Cerebellar nuclear complex (tissue), 1 donor: ENCODE data around the gene PBX3.

Source experiments
- DNase-seq, 2 experiments: peaks; one replicate each; lab custom pipeline; 2025; lab: John Stamatoyannopoulos, UW

The PBX3 gene

GRCh38 chr9:125906893-125907292 lies 159.7 kb downstream of the PBX3 start:
- DNase-seq, result no peak

DNA sequence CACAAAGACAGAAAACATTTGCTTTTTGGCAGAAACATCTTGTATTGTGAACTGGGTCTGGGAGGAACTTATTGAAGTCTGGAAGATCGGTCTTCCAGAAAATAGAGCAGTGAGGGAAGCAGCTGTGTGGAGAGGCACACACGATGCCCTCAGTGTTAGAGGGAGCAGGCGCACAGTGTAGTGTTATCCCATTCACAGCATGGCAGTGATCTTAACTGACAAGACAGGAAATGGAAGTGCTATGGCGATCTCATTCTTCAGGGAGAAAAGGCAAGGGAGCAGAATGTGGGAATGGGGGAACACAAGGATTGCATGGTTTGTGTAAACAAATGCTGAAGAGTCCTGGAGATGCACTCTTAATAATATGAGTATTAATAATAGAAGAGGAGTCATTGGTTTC lies 161.0 kb downstream of the PBX3 start:
- DNase-seq, result no peak

- DNase-seq, result no peak
These were observed 161.8 kb downstream of the PBX3 start for GRCh38 chr9:125908966-125909365.

DNA sequence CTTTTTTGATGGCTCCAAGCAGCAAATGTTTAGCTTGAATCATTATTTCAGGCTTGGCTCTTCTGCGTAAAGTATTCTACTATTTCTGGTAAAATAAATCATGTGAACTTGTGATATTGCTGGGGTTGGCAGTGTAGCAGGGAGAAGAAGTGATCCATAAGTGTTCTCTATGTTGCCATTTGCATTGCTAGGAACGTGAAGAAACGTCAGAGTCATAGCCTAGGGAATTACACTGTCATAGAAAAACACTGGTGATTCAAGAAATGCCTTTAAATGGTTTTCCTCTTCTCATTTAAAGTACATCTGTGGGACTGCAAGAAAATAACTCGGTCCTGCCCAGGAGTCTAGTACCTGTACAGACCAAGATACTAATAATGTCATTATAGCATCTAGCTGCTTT lies 162.3 kb downstream of the PBX3 start:
- DNase-seq, result no peak

DNA sequence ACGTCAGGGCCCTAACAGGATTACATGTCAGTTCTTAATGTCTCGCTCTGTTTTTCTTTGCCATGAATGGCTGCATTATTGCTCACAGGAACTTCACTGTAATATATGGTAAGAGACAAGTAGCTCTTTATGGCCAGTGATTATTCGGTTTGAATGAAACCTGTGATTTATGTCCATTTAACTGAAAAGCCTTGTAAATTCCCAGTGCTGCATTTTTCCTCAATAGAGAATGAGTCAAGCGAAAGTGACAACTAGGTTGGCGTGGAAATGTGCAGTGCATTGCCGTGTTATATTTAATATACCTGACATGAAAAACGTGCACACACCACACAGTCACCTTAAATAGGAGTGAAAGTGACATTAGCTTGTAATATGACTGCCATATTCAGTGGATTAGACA lies 163.1 kb downstream of the PBX3 start:
- no peak for DNase-seq

GRCh38 chr9:125911861-125912644 lies 164.9 kb downstream of the PBX3 start:
- no peak for DNase-seq

DNA sequence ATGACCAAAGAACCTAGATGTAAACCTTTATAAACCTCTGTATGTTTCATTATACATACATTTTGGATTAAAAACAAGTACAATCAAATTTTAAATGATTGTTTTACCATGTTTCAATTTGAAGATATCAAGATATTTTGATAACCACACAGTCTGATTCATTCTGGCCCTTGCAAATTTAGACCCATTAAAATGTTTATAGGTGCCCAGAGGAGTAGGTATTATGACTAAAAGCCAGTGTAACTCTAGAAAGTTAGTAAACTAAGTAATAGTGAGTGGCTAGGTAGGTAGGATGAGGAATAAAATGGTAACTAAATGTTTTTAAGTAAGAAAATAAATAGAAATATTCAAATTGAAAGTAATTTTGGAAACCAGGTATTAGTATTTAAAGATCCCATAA lies 165.5 kb downstream of the PBX3 start:
- DNase-seq, result no peak

DNA sequence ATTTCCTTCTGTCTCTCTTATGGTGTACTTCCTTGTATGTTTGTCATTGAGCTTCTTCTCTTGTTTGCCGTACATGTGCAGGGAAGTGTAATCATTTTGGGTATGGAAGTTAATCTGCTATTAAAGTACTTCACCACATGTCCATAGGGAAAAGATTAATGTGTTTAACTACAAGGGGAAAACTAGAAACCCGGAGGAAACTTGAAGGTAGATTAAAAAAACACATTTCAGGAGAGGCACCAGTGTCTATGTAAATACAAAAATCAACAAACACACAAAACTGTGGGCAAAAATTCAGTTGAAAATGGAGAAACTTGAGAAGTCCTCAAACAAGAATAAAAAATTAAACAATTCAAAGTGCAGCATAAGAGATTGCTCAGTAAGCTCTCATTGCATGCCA lies 166.4 kb downstream of the PBX3 start:
- DNase-seq, result no peak

DNA sequence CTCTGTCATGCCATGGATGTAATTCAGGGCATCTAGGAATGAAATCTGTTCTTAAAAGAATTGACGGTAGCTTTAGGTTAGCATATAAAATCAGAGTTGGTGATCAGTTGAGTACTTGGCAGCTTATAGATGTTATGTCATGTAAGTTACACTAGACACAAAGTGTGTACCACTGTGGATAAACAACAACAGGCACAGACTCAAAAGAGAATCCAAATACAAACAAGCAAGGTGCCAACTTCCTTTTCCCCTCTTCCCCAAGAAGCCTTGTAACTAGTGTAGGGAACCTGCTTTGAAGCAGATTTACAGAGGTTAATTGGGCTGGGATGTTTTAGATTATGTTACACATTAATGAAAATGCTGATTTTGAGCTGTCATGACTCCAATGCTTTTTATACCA lies 167.2 kb downstream of the PBX3 start:
- no peak for DNase-seq

GRCh38 chr9:125915606-125916005 lies 168.4 kb downstream of the PBX3 start:
- DNase-seq, result no peak

- DNase-seq, result no peak
These were observed 172.4 kb downstream of the PBX3 start for GRCh38 chr9:125919565-125919964.

GRCh38 chr9:125920402-125920801 lies 173.2 kb downstream of the PBX3 start:
- DNase-seq, result no peak

- DNase-seq, result no peak
These were observed 175.7 kb downstream of the PBX3 start for GRCh38 chr9:125922854-125923253.

DNA sequence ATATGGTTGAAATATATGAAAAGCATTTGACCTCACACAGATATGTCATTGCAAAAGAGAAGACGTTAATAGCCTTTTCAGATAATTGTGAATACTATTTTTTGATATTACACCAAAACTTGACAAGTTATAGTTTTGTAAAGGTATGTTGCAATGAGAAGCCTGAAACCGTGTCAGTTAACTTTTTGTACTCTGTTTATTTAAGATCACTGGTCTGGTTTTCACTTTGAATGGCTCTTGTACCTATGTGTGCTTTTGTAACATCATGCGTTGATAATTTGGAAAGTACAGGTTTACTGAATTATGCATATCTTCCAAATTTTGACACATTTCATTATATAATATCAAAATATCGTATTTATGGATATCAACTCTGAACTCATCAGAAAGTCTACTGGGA lies 177.2 kb downstream of the PBX3 start:
- no peak for DNase-seq

DNA sequence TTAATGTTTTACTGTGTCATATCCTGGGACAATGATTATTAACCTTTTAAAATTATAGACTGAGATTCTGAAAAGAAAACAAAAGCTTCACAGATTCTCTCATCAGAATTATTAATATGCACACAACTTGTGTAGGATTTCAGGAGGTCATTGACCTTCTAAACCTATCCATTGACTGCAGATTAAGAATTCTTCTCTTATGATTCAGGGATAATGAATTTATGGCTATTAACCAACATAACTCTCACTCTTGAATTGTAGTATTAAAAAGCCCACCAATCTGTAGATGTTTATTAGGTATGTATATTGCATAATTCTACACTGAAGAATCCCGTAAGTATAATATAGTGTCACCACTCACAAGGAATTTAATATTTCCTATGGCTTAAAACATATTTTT lies 179.8 kb downstream of the PBX3 start:
- DNase-seq, result no peak

- DNase-seq, result no peak
These were observed 182.7 kb downstream of the PBX3 start for GRCh38 chr9:125929846-125930245.

DNA sequence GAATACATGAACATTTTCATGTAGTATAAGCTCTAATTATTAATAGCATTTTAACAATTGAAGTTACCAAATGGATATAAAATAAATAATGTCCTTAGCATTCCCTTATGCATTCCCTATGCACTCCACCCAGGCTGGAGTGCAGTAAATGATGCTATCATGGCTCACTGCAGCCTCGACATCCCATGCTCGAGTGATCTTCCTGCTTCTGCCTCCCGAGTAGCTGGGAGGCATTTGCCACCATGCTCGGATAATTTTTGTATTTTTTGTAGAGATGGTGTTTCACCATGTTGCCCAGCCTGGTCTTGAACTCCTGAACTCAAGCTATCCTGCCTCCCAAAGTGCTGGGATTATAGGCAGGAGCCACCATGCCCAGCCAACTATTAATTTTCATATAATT lies 184.0 kb downstream of the PBX3 start:
- DNase-seq, result no peak

DNA sequence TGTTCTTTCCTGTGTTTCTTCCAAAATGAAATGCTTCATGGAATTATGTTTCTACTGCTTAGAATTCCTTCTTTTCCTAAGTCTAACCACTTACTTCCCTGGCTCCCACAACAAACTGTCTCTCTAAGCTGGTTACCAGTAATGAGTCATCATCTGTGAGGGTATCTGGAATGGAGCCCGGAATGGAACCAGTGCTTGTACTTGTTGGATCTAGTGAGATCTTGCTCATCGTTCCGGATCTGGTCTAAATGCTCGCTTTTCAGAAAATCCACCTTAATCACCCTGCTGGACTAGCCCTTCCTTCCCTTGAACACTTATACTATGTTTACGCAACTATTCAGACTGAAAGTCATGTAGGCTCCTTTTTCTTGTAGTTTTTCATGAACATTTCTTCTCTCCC lies 184.8 kb downstream of the PBX3 start:
- DNase-seq, result no peak

DNA sequence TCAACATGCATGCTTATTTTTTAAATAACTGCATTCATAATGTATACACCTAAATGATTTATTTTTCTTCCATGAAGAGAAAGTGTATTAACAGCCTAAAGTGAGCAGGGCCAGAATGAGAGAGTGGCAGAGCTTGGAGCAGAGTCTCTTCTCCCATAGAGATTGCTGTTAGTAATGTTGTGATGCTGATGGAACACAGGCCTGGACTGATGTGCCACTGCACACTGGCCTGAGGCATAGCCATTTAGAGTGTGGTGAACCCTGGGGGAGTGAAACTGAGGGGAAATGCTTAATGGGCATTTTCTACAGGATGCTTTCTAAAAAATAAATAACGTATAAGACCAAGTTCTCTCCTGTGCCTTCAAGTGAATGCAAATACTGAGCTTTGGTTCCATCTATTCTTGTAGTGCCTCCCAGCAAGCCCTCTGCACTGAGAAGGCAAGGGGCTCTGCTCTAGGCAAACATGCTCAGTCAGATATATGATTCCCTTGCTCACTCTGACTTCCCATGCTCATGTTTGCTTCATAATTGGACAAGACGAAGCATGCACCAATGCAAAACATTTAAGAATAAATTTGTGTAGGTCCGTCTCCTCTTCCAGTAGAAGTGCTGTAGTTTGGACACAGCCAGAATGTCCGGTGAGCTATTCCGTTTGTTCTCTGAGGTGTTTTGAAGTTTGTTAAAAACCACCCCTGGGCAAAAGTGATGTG lies 185.7 kb downstream of the PBX3 start:
- no peak for DNase-seq

DNA sequence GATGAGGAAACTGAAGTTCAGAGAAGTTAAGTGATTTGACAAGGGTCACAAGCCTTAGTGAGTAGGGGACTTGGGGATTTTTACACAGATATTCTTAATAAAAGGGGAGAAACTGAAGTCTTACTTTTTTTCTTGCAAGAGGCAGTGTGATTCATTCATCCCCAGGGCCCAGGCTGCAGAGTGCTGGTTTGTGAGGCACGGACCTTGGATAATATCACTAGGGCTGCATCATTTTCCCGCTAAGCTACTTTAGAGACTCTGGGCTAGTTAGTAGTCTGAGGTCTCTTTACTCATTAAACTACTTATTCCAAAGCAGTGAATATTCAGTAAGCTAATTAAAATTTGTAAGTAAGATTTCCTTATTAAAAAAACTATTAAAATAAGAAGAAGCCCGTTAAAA lies 195.0 kb downstream of the PBX3 start:
- no peak for DNase-seq

DNA sequence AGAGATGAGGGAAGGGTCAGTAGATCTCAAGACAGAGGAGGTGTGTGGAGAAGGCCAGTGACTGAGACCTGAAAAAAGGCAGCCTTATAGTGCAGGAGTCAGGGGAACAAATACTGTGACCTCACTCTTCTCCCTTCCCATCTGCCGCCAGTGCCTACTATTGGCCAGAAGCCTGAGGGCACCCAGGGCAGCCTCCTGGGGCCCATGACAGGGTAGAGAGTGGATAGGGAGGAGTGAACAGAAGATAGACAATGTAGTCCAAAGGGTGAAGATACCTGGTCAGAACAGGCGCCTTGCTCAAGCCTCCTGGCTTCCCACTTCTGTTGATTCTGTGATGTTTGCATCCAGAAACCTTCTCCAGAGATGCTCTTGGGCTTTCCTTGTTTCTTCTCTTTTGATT lies 196.7 kb downstream of the PBX3 start:
- DNase-seq, result no peak

GRCh38 chr9:125946397-125946796 lies 199.2 kb downstream of the PBX3 start:
- DNase-seq, result no peak

GRCh38 chr9:125948887-125949596 lies 201.9 kb downstream of the PBX3 start:
- no peak for DNase-seq
